Endothelial cell of umbilical vein (primary cell): ENCODE measurements around the gene MYOG. TPM values are rescaled to one million over a fixed set of nuclear protein-coding genes. Genes with fewer than 3 reads are reported as not detected.

ENCODE experiments used
- BruUV-seq: library from RNA; stranded (reverse); fragments of 400-500 nt; replicated peaks from 2 replicates; lab custom pipeline; 2021; lab: Mats Ljungman, UMichigan
- CTCF ChIA-PET: fragments of 300-600, 350-600 bp; sonication (Branson Sonifier 250); formaldehyde crosslinking; loops from one replicate; lab custom pipeline; 2021; ENCODE audit warnings: antibody characterized with exemption, inconsistent platforms; lab: Charles Lee
- POLR2A ChIA-PET: fragments of 300-600, 350-600 bp; sonication (Branson Sonifier 250); formaldehyde crosslinking; loops from one replicate; lab custom pipeline; 2021; ENCODE audit warnings: antibody characterized with exemption, inconsistent platforms; lab: Charles Lee
- DNase-seq: peaks from one replicate; pipeline ENCODE4 v3.0.0-alpha.2; 2011; ENCODE audit warnings: low read depth, low spot score
- FAIRE-seq: peaks from 2 replicates; lab custom pipeline; 2011; peaks lifted over from hg19 to GRCh38; lab: Jason Lieb, UNC
- H2AFZ ChIP-seq: 2 replicates; pipeline ENCODE4 v1.6.0; 2012; ENCODE audit warnings: low read depth, low read length, control low read depth, inconsistent platforms
- H3K27ac ChIP-seq: 2 replicates; pipeline ENCODE4 v1.5.1; 2011; ENCODE audit warnings: low read depth, mild to moderate bottlenecking, control low read depth, low read length, moderate library complexity; ENCODE audit not compliant: insufficient read depth
- H3K27me3 ChIP-seq, 2 experiments: 2 replicates each; pipeline versions ENCODE4 v1.6.0 to v1.6.1; 2011; ENCODE audit warnings: low read length in 2 of 2, mixed read lengths in 1 of 2; ENCODE audit not compliant: control insufficient read depth in 2 of 2, insufficient read depth in 2 of 2
- H3K36me3 ChIP-seq, 2 experiments: 2 replicates in 1 of 2; 3 replicates in 1 of 2; pipeline ENCODE4 v1.5.1; 2011; ENCODE audit warnings: low read length in 2 of 2, mild to moderate bottlenecking in 1 of 2, moderate library complexity in 1 of 2; ENCODE audit not compliant: control insufficient read depth in 2 of 2, insufficient read depth in 2 of 2; ENCODE audit errors: extremely low read depth in 1 of 2
- H3K4me1 ChIP-seq: 3 replicates; pipeline ENCODE4 v1.5.1; 2011; ENCODE audit warnings: mild to moderate bottlenecking, low read length; ENCODE audit not compliant: control insufficient read depth, insufficient read depth; ENCODE audit errors: extremely low read depth
- H3K4me2 ChIP-seq: 2 replicates; pipeline ENCODE4 v1.6.1; 2011; ENCODE audit warnings: low read length, control low read depth, mixed read lengths; ENCODE audit not compliant: insufficient read depth
- H3K4me3 ChIP-seq, 3 experiments: fragments of 200-600 bp in 1 of 3; sonication (generic), shearing (Covaris generic) in 1 of 3; replicated peaks in 1 of 3; 2 replicates each; pipeline ENCODE4 v1.5.1; 2011 to 2016; ENCODE audit warnings: control low read depth in 3 of 3, low read length in 3 of 3, mild to moderate bottlenecking in 2 of 3, inconsistent platforms in 1 of 3, low read depth in 1 of 3, moderate library complexity in 1 of 3; ENCODE audit not compliant: insufficient read depth in 1 of 3
- H3K79me2 ChIP-seq: 2 replicates; pipeline ENCODE4 v1.6.0; 2012; ENCODE audit warnings: low read length, inconsistent platforms; ENCODE audit not compliant: control insufficient read depth, insufficient read depth
- H3K9ac ChIP-seq: replicated peaks from 2 replicates; pipeline ENCODE3; 2011; ENCODE audit warnings: low read length, control low read depth; ENCODE audit not compliant: insufficient read depth; ENCODE audit errors: extremely low read depth
- H3K9me1 ChIP-seq: replicated peaks from 3 replicates; pipeline ENCODE4 v1.6.0; 2011; ENCODE audit warnings: mild to moderate bottlenecking, low read length; ENCODE audit not compliant: control insufficient read depth, insufficient read depth; ENCODE audit errors: extremely low read depth
- H3K9me3 ChIP-seq: replicated peaks from 2 replicates; pipeline ENCODE4 v1.5.1; 2012; ENCODE audit warnings: low read length, inconsistent platforms; ENCODE audit not compliant: control insufficient read depth, insufficient read depth
- H4K20me1 ChIP-seq: replicated peaks from 2 replicates; pipeline ENCODE3; 2011; ENCODE audit warnings: mild to moderate bottlenecking, low read length; ENCODE audit not compliant: control insufficient read depth, insufficient read depth; ENCODE audit errors: extremely low read depth
- EZH2 ChIP-seq: IDR thresholded peaks from 2 replicates; pipeline ENCODE4 v1.6.1; 2012; ENCODE audit warnings: borderline replicate concordance, low read depth, mild to moderate bottlenecking, moderate library complexity, low read length, inconsistent platforms; ENCODE audit not compliant: severe bottlenecking
- FOS ChIP-seq: IDR thresholded peaks from 2 replicates; pipeline ENCODE4 v1.6.1; 2011; ENCODE audit warnings: mild to moderate bottlenecking, low read length, moderate library complexity, borderline replicate concordance; ENCODE audit not compliant: insufficient read depth
- GATA2 ChIP-seq: IDR thresholded peaks from 2 replicates; pipeline ENCODE4 v1.7.0; 2011; ENCODE audit warnings: low read depth, mild to moderate bottlenecking, moderate library complexity, mixed read lengths, low read length; ENCODE audit not compliant: insufficient read length, insufficient read depth
- JUN ChIP-seq: IDR thresholded peaks from 2 replicates; pipeline ENCODE4 v1.6.1; 2011; ENCODE audit warnings: borderline replicate concordance, low read depth; ENCODE audit not compliant: insufficient read length, insufficient read depth
- MAX ChIP-seq: IDR thresholded peaks from 2 replicates; pipeline ENCODE4 v1.6.1; 2011; ENCODE audit not compliant: insufficient read depth, insufficient read length
- MYC ChIP-seq: IDR thresholded peaks from one replicate; pipeline ENCODE4 v1.6.1; 2011; ENCODE audit warnings: mild to moderate bottlenecking, low read depth, low read length
- POLR2A ChIP-seq: IDR thresholded peaks from 2 replicates; pipeline ENCODE4 v1.6.1; 2012; ENCODE audit warnings: low read depth, mild to moderate bottlenecking, control low read depth, low read length
- POLR2AphosphoS5 ChIP-seq: IDR thresholded peaks from 2 replicates; pipeline ENCODE4 v1.6.1; 2012; ENCODE audit warnings: low read depth, mild to moderate bottlenecking, control low read depth, low read length, moderate library complexity; ENCODE audit not compliant: insufficient read depth
- dilution Hi-C: fragments of 300-500 bp; cut with MboI; formaldehyde crosslinking; loops from one replicate; pipeline ENCODE4 v1.15.0; 2019; ENCODE audit warnings: low sequenced_read_pairs; ENCODE audit not compliant: extremely low pct_ligation_motif_present
- intact Hi-C: fragments of 100-400 bp; cut with micrococcal nuclease; formaldehyde crosslinking; loops from one replicate; pipeline ENCODE4 v1.10.0; 2022
- polyA plus RNA-seq, 4 experiments: library from polyadenylated mRNA; depleted of rRNA in 3 of 4; stranded (reverse) in 3 of 4; unstranded in 1 of 4; fragments of >200 nt; gene quantifications; 2 replicates each; pipeline versions ENCODE4 v1.2.1 to v1.2.3, GENCODE V29; 2011 to 2012; ENCODE audit warnings: missing spikeins in 1 of 4
- total RNA-seq: library from RNA; stranded (reverse); gene quantifications from 2 replicates; pipeline ENCODE4 v1.2.3, GENCODE V29; 2021
- TF ChIP-seq, protein P1 (sequence below), 2 donors: IDR thresholded peaks; 1 replicate in 1 of 2; 2 replicates in 1 of 2; pipeline ENCODE4 v1.5.1; 2011; ENCODE audit warnings: low read length in 2 of 2, mild to moderate bottlenecking in 2 of 2, moderate library complexity in 2 of 2, control low read depth in 1 of 2, inconsistent platforms in 1 of 2, low read depth in 1 of 2; ENCODE audit not compliant: insufficient read depth in 1 of 2; ENCODE audit errors: extremely low read depth in 1 of 2

Gene MYOG
- total and polyA plus RNA-seq, 2 donors (not counting 3 experiments of a cell fraction or from before 2014, with no cell fraction given): not detected

- POLR2A ChIA-PET: no interaction called here
- H4K20me1 ChIP-seq: no peaks in the 10 kb centered on the region
- FAIRE-seq: no peak
- no peak overlapping the region for H3K4me3 ChIP-seq
- no peak overlapping the region for H3K27ac ChIP-seq
- no peaks in the 10 kb centered on the region for H3K79me2 ChIP-seq
- DNase-seq: no peak
- dilution Hi-C loops (no loop called here), intact Hi-C loops (no loop called here)
- no peak overlapping the region for H3K4me2 ChIP-seq
- H3K36me3 ChIP-seq: no peaks in the 10 kb centered on the region
- H3K4me1 ChIP-seq: no peaks in the 10 kb centered on the region
- H3K9me1 ChIP-seq: no peaks in the 10 kb centered on the region
- H2AFZ ChIP-seq: no peak overlapping the region
- no peaks in the 10 kb centered on the region for H3K9me3 ChIP-seq
- H3K9ac ChIP-seq: no peak overlapping the region
- no peak for TF ChIP-seq POLR2A
- TF ChIP-seq GATA2: no peak
- TF ChIP-seq JUN: no peak
- TF ChIP-seq MYC: no peak
- TF ChIP-seq, protein P1, sequence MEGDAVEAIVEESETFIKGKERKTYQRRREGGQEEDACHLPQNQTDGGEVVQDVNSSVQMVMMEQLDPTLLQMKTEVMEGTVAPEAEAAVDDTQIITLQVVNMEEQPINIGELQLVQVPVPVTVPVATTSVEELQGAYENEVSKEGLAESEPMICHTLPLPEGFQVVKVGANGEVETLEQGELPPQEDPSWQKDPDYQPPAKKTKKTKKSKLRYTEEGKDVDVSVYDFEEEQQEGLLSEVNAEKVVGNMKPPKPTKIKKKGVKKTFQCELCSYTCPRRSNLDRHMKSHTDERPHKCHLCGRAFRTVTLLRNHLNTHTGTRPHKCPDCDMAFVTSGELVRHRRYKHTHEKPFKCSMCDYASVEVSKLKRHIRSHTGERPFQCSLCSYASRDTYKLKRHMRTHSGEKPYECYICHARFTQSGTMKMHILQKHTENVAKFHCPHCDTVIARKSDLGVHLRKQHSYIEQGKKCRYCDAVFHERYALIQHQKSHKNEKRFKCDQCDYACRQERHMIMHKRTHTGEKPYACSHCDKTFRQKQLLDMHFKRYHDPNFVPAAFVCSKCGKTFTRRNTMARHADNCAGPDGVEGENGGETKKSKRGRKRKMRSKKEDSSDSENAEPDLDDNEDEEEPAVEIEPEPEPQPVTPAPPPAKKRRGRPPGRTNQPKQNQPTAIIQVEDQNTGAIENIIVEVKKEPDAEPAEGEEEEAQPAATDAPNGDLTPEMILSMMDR (IDR thresholded peaks at IDR 0.05; ENCODE audit: extremely low read depth in 1 of 2, insufficient read depth in 1 of 2, low read depth in 1 of 2, low read length in 2 of 2): no peak
- no peak for TF ChIP-seq FOS
- no peak for TF ChIP-seq EZH2
- TF ChIP-seq POLR2AphosphoS5: no peak
- TF ChIP-seq MAX: no peak
- CTCF ChIA-PET: interaction anchor here (0.6 to 3.7 kb wide), 10 partner anchors 13 to 189 kb away, joined by 3 to 26 read pairs (median 5); no protein-coding TSS in a partner anchor
- no TSS peak for BruUV-seq
- peaks cover 6 to 10% of the 10 kb centered on the region in 2 experiments for H3K27me3 ChIP-seq
These were observed 2.3 kb downstream of the MYOG start for GRCh38 chr1:203083463-203083921.
